GM12801 (cell line): Measurements from ENCODE around the gene ARHGAP45.

Source experiments
- CTCF ChIP-seq: IDR thresholded peaks from one replicate; pipeline ENCODE4 v1.5.1; 2011; ENCODE audit warnings: control low read depth; ENCODE audit not compliant: insufficient read length; ENCODE audit errors: extremely low read depth

ARHGAP45 gene, protein sequence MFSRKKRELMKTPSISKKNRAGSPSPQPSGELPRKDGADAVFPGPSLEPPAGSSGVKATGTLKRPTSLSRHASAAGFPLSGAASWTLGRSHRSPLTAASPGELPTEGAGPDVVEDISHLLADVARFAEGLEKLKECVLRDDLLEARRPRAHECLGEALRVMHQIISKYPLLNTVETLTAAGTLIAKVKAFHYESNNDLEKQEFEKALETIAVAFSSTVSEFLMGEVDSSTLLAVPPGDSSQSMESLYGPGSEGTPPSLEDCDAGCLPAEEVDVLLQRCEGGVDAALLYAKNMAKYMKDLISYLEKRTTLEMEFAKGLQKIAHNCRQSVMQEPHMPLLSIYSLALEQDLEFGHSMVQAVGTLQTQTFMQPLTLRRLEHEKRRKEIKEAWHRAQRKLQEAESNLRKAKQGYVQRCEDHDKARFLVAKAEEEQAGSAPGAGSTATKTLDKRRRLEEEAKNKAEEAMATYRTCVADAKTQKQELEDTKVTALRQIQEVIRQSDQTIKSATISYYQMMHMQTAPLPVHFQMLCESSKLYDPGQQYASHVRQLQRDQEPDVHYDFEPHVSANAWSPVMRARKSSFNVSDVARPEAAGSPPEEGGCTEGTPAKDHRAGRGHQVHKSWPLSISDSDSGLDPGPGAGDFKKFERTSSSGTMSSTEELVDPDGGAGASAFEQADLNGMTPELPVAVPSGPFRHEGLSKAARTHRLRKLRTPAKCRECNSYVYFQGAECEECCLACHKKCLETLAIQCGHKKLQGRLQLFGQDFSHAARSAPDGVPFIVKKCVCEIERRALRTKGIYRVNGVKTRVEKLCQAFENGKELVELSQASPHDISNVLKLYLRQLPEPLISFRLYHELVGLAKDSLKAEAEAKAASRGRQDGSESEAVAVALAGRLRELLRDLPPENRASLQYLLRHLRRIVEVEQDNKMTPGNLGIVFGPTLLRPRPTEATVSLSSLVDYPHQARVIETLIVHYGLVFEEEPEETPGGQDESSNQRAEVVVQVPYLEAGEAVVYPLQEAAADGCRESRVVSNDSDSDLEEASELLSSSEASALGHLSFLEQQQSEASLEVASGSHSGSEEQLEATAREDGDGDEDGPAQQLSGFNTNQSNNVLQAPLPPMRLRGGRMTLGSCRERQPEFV

DNA sequence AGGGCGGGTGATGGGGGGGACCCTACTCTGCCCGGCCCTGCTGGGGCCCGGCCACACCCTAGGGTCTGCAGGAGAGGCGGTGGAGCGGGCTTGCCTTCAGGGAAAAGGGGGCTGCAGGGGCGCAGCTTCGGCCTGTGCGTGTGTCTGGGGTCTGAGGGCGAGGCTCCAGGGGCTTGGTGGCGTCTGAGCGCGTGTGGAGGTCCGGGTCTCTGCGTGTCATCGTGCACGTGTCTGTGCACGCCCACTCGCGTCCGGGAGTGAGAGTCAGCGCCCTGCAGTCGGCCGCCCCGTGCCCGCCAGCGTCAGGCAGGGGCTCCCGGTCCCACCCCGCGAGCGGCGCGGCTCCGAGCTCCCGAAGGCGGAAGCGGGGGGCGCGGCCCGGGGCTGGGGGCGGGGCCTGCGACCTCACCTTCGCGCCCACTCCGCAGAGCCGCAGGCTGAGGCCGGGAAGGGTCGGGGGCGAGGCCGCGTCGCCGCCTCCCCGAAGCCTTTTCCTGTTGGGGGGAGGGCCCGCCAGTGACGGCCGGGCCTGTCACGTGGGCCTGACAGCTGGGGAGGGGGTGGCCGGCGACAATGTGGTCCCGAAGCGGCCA, at the start of gene ARHGAP45:
TSS of gene ARHGAP45 (plus strand) at position 420 of the 593 bp plus-strand sequence. CDS start 239 bp downstream, outside the sequence.
- TF ChIP-seq CTCF, result no peak

DNA sequence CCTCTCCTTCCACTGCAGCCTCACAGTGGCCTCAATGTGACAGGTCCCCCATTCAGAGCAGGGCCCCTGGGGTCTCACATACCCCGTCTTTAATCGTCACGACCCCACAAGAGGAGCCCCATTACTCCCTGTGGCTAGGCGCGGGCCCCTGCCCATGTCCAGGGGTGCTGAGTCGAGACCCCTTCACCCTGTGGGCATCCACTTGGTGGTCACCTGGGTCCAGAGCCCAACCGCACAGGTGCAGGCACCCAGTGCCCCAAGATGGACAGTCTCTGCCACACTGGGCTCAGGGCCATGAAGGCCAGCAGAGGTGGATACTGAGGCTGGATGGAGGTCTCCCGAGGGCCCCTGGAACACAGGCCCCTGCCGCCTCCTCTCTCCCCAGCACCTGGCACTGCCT, 49.1 kb upstream of the ARHGAP45 start:
- no peak for TF ChIP-seq CTCF

GRCh38 chr19:1018393-1018792, 48.6 kb upstream of the ARHGAP45 start:
- TF ChIP-seq CTCF, result no peak

- no peak for TF ChIP-seq CTCF
These were observed 47.9 kb upstream of the ARHGAP45 start for GRCh38 chr19:1018932-1019615.

- TF ChIP-seq CTCF, result no peak
These were observed 47.4 kb upstream of the ARHGAP45 start for GRCh38 chr19:1019616-1019961.

- no peak for TF ChIP-seq CTCF
These were observed 46.7 kb upstream of the ARHGAP45 start for GRCh38 chr19:1019980-1020867.
